Neutrophil (primary cell): Measurements from ENCODE around the gene TAOK2.

Experiments used
- H3K27ac ChIP-seq: fragments of 200-600 bp; sonication (generic); 2 replicates; pipeline ENCODE4 v1.5.1; 2016; ENCODE audit warnings: mild to moderate bottlenecking, moderate library complexity
- H3K27me3 ChIP-seq: fragments of 200-600 bp; sonication (generic); 2 replicates; pipeline ENCODE4 v1.6.0; 2016; ENCODE audit warnings: mild to moderate bottlenecking
- H3K36me3 ChIP-seq: fragments of 200-600 bp; sonication (generic); 2 replicates; pipeline ENCODE4 v1.5.1; 2017
- H3K4me1 ChIP-seq, 2 experiments: fragments of 200-600 bp in 1 of 2; sonication (generic) in 1 of 2; 1 replicate in 1 of 2; 2 replicates in 1 of 2; pipeline versions ENCODE4 v1.5.1 to v1.6.1; 2013 to 2016; ENCODE audit warnings: low read depth in 1 of 2, low read length in 1 of 2, mild to moderate bottlenecking in 1 of 2, moderate library complexity in 1 of 2; ENCODE audit not compliant: control insufficient read depth in 1 of 2, insufficient read depth in 1 of 2
- H3K4me3 ChIP-seq, 2 experiments: fragments of 200-600 bp in 1 of 2; sonication (generic) in 1 of 2; 1 replicate in 1 of 2; 2 replicates in 1 of 2; pipeline ENCODE4 v1.5.1; 2013 to 2016; ENCODE audit warnings: low read depth in 1 of 2, low read length in 1 of 2, mild to moderate bottlenecking in 1 of 2, moderate library complexity in 1 of 2
- H3K9me3 ChIP-seq: fragments of 200-600 bp; sonication (generic); 2 replicates; pipeline ENCODE4 v1.5.1; 2016
- CTCF ChIP-seq: fragments of 200-600 bp; sonication (generic); IDR thresholded peaks from 2 replicates; pipeline ENCODE4 v1.5.1; 2016; ENCODE audit warnings: antibody characterized with exemption

Gene TAOK2

GRCh38 chr16:29987371-29988085, 13.9 kb downstream of the TAOK2 start:
- Histone ChIP-seq H3K27me3 (no peaks in the 10 kb centered on the region), H3K4me3 (no peak overlapping the region), H3K9me3 (no peaks in the 10 kb centered on the region), H3K4me1 (no peaks in the 10 kb centered on the region), H3K36me3 (peaks cover 98% of the 10 kb centered on the region), H3K27ac (no peak overlapping the region)
- no peak for TF ChIP-seq CTCF

- TF ChIP-seq CTCF: no peak
Observed at GRCh38 chr16:29988346-29989075, 14.8 kb downstream of the TAOK2 start.

GRCh38 chr16:29989111-29989858, 15.6 kb downstream of the TAOK2 start:
- no peak overlapping the region for H3K4me3 ChIP-seq
- H3K27ac ChIP-seq: no peak overlapping the region
- no peaks in the 10 kb centered on the region for H3K27me3 ChIP-seq
- H3K9me3 ChIP-seq: no peaks in the 10 kb centered on the region
- peaks cover 0 to 6% of the 10 kb centered on the region in 2 experiments for H3K4me1 ChIP-seq
- TF ChIP-seq CTCF: no peak
- peaks cover 92% of the 10 kb centered on the region for H3K36me3 ChIP-seq

More at GRCh38 chr16:29988346-29989075, 14.8 kb downstream of the TAOK2 start:
- no peak overlapping the region for H3K4me3 ChIP-seq
- peaks cover 98% of the 10 kb centered on the region for H3K36me3 ChIP-seq
- no peaks in the 10 kb centered on the region for H3K4me1 ChIP-seq
- no peaks in the 10 kb centered on the region for H3K9me3 ChIP-seq
- H3K27ac ChIP-seq: no peak overlapping the region
- H3K27me3 ChIP-seq: no peaks in the 10 kb centered on the region

GRCh38 chr16:29990034-29990433, 16.4 kb downstream of the TAOK2 start:
- Histone ChIP-seq H3K36me3 (peaks cover 84% of the 10 kb centered on the region), H3K27me3 (no peaks in the 10 kb centered on the region), H3K4me1 (peaks cover 7 to 13% of the 10 kb centered on the region in 2 experiments), H3K9me3 (no peaks in the 10 kb centered on the region), H3K27ac (no peak overlapping the region), H3K4me3 (no peak overlapping the region)
- TF ChIP-seq CTCF: no peak

- Histone ChIP-seq H3K36me3 (peaks cover 75% of the 10 kb centered on the region), H3K27me3 (no peaks in the 10 kb centered on the region), H3K4me3 (no peak overlapping the region), H3K9me3 (no peaks in the 10 kb centered on the region), H3K27ac (no peak overlapping the region), H3K4me1 (peaks cover 10 to 16% of the 10 kb centered on the region in 2 experiments)
- TF ChIP-seq CTCF: no peak
Observed at GRCh38 chr16:29990883-29991570, 17.4 kb downstream of the TAOK2 start.
